ENCODE measurements around the gene HDAC4. TPM values are rescaled to one million over a fixed set of nuclear protein-coding genes. Genes with fewer than 3 reads are reported as not detected.
A peak's percentile ranks its signal among the peaks of the same experiment; 100 is the strongest.

HDAC4 gene
- total and polyA plus RNA-seq, 10 of the 15 experiments (the other 5 are each of a cell fraction or from before 2014, with no cell fraction given): 0.22 to 15.7 (median 4.8) TPM

DNA sequence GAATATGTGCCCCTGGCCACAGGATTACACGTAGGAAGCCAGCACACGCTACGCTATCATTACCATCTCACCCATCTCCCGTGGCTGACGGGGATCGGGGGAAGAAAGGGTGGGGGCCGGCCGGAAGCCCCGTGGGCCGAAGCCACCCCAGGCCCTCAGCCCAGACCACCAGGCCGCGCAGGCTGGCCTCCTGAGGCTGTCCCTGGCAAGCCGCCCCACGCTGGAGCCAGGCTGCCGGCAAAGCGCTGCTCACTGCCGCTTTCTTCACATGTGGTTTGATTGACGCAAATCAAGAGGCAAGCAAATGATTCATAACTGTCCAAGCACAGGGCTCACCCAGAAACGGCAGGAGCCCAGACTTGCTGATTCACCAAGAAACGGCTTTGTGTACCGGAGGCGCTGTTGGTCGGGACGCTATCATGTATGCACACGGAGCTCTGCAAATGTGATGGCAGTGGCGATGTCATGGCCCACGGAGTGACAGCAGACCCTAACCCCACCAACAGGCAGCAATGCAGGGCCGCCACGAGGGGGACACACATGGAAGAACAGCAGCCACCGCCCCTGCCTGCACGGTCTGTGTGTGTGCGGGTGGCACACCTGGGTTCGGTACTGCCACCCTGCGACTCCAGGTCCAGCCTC, 125.7 kb downstream of the HDAC4 start (continued):
- TF ChIP-seq, protein P1, sequence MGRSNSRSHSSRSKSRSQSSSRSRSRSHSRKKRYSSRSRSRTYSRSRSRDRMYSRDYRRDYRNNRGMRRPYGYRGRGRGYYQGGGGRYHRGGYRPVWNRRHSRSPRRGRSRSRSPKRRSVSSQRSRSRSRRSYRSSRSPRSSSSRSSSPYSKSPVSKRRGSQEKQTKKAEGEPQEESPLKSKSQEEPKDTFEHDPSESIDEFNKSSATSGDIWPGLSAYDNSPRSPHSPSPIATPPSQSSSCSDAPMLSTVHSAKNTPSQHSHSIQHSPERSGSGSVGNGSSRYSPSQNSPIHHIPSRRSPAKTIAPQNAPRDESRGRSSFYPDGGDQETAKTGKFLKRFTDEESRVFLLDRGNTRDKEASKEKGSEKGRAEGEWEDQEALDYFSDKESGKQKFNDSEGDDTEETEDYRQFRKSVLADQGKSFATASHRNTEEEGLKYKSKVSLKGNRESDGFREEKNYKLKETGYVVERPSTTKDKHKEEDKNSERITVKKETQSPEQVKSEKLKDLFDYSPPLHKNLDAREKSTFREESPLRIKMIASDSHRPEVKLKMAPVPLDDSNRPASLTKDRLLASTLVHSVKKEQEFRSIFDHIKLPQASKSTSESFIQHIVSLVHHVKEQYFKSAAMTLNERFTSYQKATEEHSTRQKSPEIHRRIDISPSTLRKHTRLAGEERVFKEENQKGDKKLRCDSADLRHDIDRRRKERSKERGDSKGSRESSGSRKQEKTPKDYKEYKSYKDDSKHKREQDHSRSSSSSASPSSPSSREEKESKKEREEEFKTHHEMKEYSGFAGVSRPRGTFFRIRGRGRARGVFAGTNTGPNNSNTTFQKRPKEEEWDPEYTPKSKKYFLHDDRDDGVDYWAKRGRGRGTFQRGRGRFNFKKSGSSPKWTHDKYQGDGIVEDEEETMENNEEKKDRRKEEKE (IDR thresholded peaks at IDR 0.05): no peak
- TF ChIP-seq EED (IDR thresholded peaks at IDR 0.05; ENCODE audit: low read depth) (peak; percentile 61), MTA2 (IDR thresholded peaks at IDR 0.05; ENCODE audit: low read depth) (peak; percentile 56; the same call in 1 of the 2 replicates), ZNF274 (IDR thresholded peaks at IDR 0.05; ENCODE audit: insufficient read depth, insufficient read length) (no peak), MEF2B (IDR thresholded peaks at IDR 0.05; ENCODE audit: partially characterized antibody, poor library complexity, severe bottlenecking) (peak; percentile 50), LARP7 (IDR thresholded peaks at IDR 0.05) (no peak), CREM (IDR thresholded peaks at IDR 0.05; ENCODE audit: low read depth) (peak; percentile 53; the same call in 1 of the 2 replicates), NFYA (IDR thresholded peaks at IDR 0.05; ENCODE audit: borderline replicate concordance, low read depth, low read length) (no peak)
- TF ChIP-seq, protein P2, sequence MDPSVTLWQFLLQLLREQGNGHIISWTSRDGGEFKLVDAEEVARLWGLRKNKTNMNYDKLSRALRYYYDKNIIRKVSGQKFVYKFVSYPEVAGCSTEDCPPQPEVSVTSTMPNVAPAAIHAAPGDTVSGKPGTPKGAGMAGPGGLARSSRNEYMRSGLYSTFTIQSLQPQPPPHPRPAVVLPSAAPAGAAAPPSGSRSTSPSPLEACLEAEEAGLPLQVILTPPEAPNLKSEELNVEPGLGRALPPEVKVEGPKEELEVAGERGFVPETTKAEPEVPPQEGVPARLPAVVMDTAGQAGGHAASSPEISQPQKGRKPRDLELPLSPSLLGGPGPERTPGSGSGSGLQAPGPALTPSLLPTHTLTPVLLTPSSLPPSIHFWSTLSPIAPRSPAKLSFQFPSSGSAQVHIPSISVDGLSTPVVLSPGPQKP (IDR thresholded peaks at IDR 0.05; ENCODE audit: low read depth, low read length): no peak
- TF ChIP-seq, protein P3, sequence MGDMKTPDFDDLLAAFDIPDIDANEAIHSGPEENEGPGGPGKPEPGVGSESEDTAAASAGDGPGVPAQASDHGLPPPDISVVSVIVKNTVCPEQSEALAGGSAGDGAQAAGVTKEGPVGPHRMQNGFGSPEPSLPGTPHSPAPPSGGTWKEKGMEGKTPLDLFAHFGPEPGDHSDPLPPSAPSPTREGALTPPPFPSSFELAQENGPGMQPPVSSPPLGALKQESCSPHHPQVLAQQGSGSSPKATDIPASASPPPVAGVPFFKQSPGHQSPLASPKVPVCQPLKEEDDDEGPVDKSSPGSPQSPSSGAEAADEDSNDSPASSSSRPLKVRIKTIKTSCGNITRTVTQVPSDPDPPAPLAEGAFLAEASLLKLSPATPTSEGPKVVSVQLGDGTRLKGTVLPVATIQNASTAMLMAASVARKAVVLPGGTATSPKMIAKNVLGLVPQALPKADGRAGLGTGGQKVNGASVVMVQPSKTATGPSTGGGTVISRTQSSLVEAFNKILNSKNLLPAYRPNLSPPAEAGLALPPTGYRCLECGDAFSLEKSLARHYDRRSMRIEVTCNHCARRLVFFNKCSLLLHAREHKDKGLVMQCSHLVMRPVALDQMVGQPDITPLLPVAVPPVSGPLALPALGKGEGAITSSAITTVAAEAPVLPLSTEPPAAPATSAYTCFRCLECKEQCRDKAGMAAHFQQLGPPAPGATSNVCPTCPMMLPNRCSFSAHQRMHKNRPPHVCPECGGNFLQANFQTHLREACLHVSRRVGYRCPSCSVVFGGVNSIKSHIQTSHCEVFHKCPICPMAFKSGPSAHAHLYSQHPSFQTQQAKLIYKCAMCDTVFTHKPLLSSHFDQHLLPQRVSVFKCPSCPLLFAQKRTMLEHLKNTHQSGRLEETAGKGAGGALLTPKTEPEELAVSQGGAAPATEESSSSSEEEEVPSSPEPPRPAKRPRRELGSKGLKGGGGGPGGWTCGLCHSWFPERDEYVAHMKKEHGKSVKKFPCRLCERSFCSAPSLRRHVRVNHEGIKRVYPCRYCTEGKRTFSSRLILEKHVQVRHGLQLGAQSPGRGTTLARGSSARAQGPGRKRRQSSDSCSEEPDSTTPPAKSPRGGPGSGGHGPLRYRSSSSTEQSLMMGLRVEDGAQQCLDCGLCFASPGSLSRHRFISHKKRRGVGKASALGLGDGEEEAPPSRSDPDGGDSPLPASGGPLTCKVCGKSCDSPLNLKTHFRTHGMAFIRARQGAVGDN (IDR thresholded peaks at IDR 0.05): 0 out of 2 replicates have a peak, but pooled peaks have one; percentile 46

All from GM12878 (cell line).